ENCODE results near the gene MDFI.

The MDFI gene

GRCh38 chr6:41634657-41635056 lies 3.6 kb upstream of the MDFI start:
- DNase-seq (ENCODE audit: low spot score): no peak

GRCh38 chr6:41635365-41635764 lies 2.9 kb upstream of the MDFI start:
- no peak for DNase-seq (ENCODE audit: low spot score)

- DNase-seq (ENCODE audit: low spot score): no peak
These were observed 1.5 kb upstream of the MDFI start for GRCh38 chr6:41636833-41637193.

- DNase-seq (ENCODE audit: low spot score): no peak
These were observed 870 bp upstream of the MDFI start for GRCh38 chr6:41637194-41638001.

GRCh38 chr6:41638935-41639808 lies 904 bp downstream of the MDFI start:
- no peak for DNase-seq (ENCODE audit: low spot score)

GRCh38 chr6:41639809-41640371 lies 1.6 kb downstream of the MDFI start:
- DNase-seq (ENCODE audit: low spot score): no peak

GRCh38 chr6:41640426-41640825 lies 2.2 kb downstream of the MDFI start:
- no peak for DNase-seq (ENCODE audit: low spot score)

- no peak for DNase-seq (ENCODE audit: low spot score)
These were observed 3.2 kb downstream of the MDFI start for GRCh38 chr6:41641352-41641925.

- no peak for DNase-seq (ENCODE audit: low spot score)
These were observed 4.1 kb downstream of the MDFI start for GRCh38 chr6:41642090-41642959.

GRCh38 chr6:41642960-41643898 lies 5.0 kb downstream of the MDFI start:
- no peak for DNase-seq (ENCODE audit: low spot score)

GRCh38 chr6:41643899-41644269 lies 5.6 kb downstream of the MDFI start:
- DNase-seq (ENCODE audit: low spot score): no peak

- no peak for DNase-seq (ENCODE audit: low spot score)
These were observed 6.1 kb downstream of the MDFI start for GRCh38 chr6:41644297-41644879.

- no peak for DNase-seq (ENCODE audit: low spot score)
These were observed 6.8 kb downstream of the MDFI start for GRCh38 chr6:41645007-41645618.

GRCh38 chr6:41646026-41646795 lies 7.9 kb downstream of the MDFI start:
- DNase-seq (ENCODE audit: low spot score): no peak

GRCh38 chr6:41647061-41647511 lies 8.8 kb downstream of the MDFI start:
- no peak for DNase-seq (ENCODE audit: low spot score)

- no peak for DNase-seq (ENCODE audit: low spot score)
These were observed 9.9 kb downstream of the MDFI start for GRCh38 chr6:41648070-41648585.

GRCh38 chr6:41648921-41649320 lies 10.7 kb downstream of the MDFI start:
- no peak for DNase-seq (ENCODE audit: low spot score)

- no peak for DNase-seq (ENCODE audit: low spot score)
These were observed 11.3 kb downstream of the MDFI start for GRCh38 chr6:41649596-41649995.

- no peak for DNase-seq (ENCODE audit: low spot score)
These were observed 11.9 kb downstream of the MDFI start for GRCh38 chr6:41650120-41650519.

Data from GM03348 (cell line).